ENCODE results near the gene PHLDB3. TPM values are rescaled to one million over a fixed set of nuclear protein-coding genes. Genes with fewer than 3 reads are reported as not detected.

The PHLDB3 gene
- total and polyA plus RNA-seq, 2 donors (not counting 3 experiments of a cell fraction or from before 2014, with no cell fraction given) = 5.5 to 12.0 TPM

DNA sequence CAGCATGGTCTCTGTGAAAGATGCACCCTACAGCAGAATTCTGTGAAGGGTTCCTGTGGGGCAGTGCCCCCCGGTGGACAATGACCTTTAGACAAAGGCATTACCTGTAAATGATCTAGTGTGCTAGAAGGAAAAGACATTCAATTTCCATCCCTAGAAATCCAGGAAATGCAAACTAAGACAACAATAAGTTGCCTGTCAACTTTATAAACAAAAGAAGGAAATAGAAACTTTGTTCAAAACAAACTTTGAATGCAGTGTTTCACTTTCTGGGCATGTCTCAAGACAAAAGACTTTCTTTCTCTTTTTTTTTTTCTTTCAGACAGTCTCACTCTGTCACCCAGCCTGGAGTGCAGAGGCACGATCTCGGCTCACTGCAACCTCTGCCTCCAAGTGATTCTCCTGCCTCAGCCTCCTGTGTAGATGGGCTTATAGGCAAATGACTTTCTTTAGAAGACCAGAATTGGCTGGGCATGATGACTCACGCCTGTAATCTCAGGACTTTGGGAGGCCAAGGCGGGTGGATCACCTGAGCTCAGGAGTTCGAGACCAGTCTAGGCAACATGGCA is 74.3 kb downstream of the PHLDB3 start:
- Histone ChIP-seq H3K4me1 (ENCODE audit: control insufficient read depth, extremely low read depth, insufficient read depth, low read length) (peaks cover 2% of the 10 kb centered on the region), H3K9ac (replicated peaks; ENCODE audit: extremely low read depth, insufficient read depth, low read length) (no peak overlapping the region), H3K4me2 (ENCODE audit: insufficient read depth, low read length) (no peak overlapping the region), H3K36me3 (ENCODE audit: control insufficient read depth in 2 of 2, extremely low read depth in 1 of 2, insufficient read depth in 2 of 2, low read length in 2 of 2) (no peaks in the 10 kb centered on the region), H3K27ac (ENCODE audit: insufficient read depth, low read depth, low read length) (no peak overlapping the region), H3K27me3 (ENCODE audit: control insufficient read depth in 2 of 2, insufficient read depth in 2 of 2, low read length in 2 of 2) (no peaks in the 10 kb centered on the region), H3K9me1 (replicated peaks; ENCODE audit: control insufficient read depth, extremely low read depth, insufficient read depth, low read length) (no peaks in the 10 kb centered on the region), H4K20me1 (replicated peaks; ENCODE audit: control insufficient read depth, extremely low read depth, insufficient read depth, low read length) (no peaks in the 10 kb centered on the region), H3K9me3 (replicated peaks; ENCODE audit: control insufficient read depth, insufficient read depth, low read length) (no peaks in the 10 kb centered on the region), H3K4me3 (replicated peaks in 1 of 3; ENCODE audit: insufficient read depth in 1 of 3, low read depth in 1 of 3, low read length in 3 of 3) (no peak overlapping the region), H3K79me2 (ENCODE audit: control insufficient read depth, insufficient read depth, low read length) (no peaks in the 10 kb centered on the region), H2AFZ (ENCODE audit: low read depth, low read length) (no peak overlapping the region)
- POLR2A ChIA-PET = interaction anchor here (0.7 kb wide), 1 partner anchor 393 kb away, joined by 3 read pairs; no protein-coding TSS in a partner anchor
- TF ChIP-seq, protein P1, sequence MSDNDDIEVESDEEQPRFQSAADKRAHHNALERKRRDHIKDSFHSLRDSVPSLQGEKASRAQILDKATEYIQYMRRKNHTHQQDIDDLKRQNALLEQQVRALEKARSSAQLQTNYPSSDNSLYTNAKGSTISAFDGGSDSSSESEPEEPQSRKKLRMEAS (IDR thresholded peaks at IDR 0.05; ENCODE audit: insufficient read depth, insufficient read length) = no peak
- TF ChIP-seq GATA2 (IDR thresholded peaks at IDR 0.05; ENCODE audit: insufficient read depth, insufficient read length, low read depth, low read length) (no peak), CTCF (IDR thresholded peaks at IDR 0.05; ENCODE audit: extremely low read depth in 1 of 2, insufficient read depth in 1 of 2, low read depth in 1 of 2, low read length in 2 of 2) (no peak), MYC (IDR thresholded peaks at IDR 0.05; ENCODE audit: low read depth, low read length) (no peak)
- CTCF ChIA-PET = interaction anchor here (0.8 to 3.4 kb wide), 2 partner anchors 9 to 90 kb away, joined by 3 to 108 read pairs; no protein-coding TSS in a partner anchor
- dilution Hi-C loops (cut with MboI; ENCODE audit: extremely low pct_ligation_motif_present, low sequenced_read_pairs) (no loop called here), intact Hi-C loops (cut with micrococcal nuclease) (no loop called here)
- FAIRE-seq (no peak), DNase-seq (ENCODE audit: low read depth, low spot score) (no peak)
- BruUV-seq (replicated peaks) = no TSS peak

DNA sequence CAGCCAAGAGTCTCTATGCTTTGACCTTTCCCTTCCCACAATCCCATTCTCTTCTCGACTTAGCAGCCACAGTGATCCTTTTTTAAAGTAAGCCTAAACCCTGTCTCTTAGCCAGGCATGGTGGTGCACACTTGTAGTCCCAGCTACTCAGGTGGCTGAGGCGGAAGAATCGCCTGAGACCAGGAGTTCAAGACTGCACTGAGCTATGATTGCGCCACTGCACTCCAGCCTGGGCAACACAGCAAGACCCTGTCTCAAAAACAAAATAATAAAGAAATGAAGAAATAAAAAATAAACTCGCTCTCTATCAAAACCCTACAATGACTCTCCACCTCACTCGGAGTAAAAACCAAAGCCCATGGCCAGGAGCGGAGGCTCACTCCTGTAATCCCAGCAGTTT is 75.2 kb downstream of the PHLDB3 start:
- Histone ChIP-seq H2AFZ (ENCODE audit: low read depth, low read length) (no peak overlapping the region), H3K36me3 (ENCODE audit: control insufficient read depth in 2 of 2, extremely low read depth in 1 of 2, insufficient read depth in 2 of 2, low read length in 2 of 2) (no peaks in the 10 kb centered on the region), H3K27ac (ENCODE audit: insufficient read depth, low read depth, low read length) (no peak overlapping the region), H3K4me2 (ENCODE audit: insufficient read depth, low read length) (no peak overlapping the region), H4K20me1 (replicated peaks; ENCODE audit: control insufficient read depth, extremely low read depth, insufficient read depth, low read length) (no peaks in the 10 kb centered on the region), H3K9me3 (replicated peaks; ENCODE audit: control insufficient read depth, insufficient read depth, low read length) (no peaks in the 10 kb centered on the region), H3K4me1 (ENCODE audit: control insufficient read depth, extremely low read depth, insufficient read depth, low read length) (peaks cover 2% of the 10 kb centered on the region), H3K4me3 (replicated peaks in 1 of 3; ENCODE audit: insufficient read depth in 1 of 3, low read depth in 1 of 3, low read length in 3 of 3) (no peak overlapping the region), H3K9ac (replicated peaks; ENCODE audit: extremely low read depth, insufficient read depth, low read length) (no peak overlapping the region), H3K27me3 (ENCODE audit: control insufficient read depth in 2 of 2, insufficient read depth in 2 of 2, low read length in 2 of 2) (no peaks in the 10 kb centered on the region), H3K79me2 (ENCODE audit: control insufficient read depth, insufficient read depth, low read length) (no peaks in the 10 kb centered on the region), H3K9me1 (replicated peaks; ENCODE audit: control insufficient read depth, extremely low read depth, insufficient read depth, low read length) (no peaks in the 10 kb centered on the region)
- no peak for DNase-seq (ENCODE audit: low read depth, low spot score)
- TF ChIP-seq JUN (IDR thresholded peaks at IDR 0.05; ENCODE audit: borderline replicate concordance, insufficient read depth, insufficient read length, low read depth) = no peak
- ChIA-PET CTCF (interaction anchor here (1.7 kb wide), 1 partner anchor 17 kb away, joined by 6 read pairs; no protein-coding TSS in a partner anchor), POLR2A (no interaction called here)
- no TSS peak for BruUV-seq (replicated peaks)
- dilution Hi-C loops (cut with MboI; ENCODE audit: extremely low pct_ligation_motif_present, low sequenced_read_pairs) (no loop called here), intact Hi-C loops (cut with micrococcal nuclease) (no loop called here)
- no peak for FAIRE-seq
